NCI-H1417 (cell line): ENCODE results near the gene INKA2.

Experiments
- DNase-seq, 3 experiments: peaks; one replicate each; lab custom pipeline; 2025; lab: John Stamatoyannopoulos, UW

INKA2 gene

GRCh38 chr1:111733183-111733991 is 5.8 kb downstream of the INKA2 start:
- DNase-seq = no peak

GRCh38 chr1:111732718-111733117 is 6.5 kb downstream of the INKA2 start:
- DNase-seq = no peak

GRCh38 chr1:111731956-111732355 is 7.2 kb downstream of the INKA2 start:
- DNase-seq = no peak

DNA sequence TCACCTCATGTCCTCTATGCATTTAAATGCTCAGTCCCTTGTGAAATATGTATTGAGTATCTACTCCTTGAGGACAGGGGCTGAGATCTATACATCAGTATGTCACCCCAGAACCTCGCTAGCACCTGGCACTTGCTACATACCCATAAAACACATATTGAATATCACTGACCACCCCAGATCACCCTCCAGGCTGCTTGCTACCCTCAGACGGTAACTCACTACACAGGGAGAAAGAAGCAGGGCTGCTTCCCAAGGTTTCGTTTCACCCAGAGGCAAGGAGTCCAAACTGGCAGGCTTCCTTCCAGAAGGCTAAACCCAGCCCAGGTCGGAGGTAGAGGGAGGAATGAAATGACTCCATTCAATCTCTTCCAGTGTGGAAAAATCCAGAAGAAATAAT is 8.5 kb downstream of the INKA2 start:
- no peak for DNase-seq

DNA sequence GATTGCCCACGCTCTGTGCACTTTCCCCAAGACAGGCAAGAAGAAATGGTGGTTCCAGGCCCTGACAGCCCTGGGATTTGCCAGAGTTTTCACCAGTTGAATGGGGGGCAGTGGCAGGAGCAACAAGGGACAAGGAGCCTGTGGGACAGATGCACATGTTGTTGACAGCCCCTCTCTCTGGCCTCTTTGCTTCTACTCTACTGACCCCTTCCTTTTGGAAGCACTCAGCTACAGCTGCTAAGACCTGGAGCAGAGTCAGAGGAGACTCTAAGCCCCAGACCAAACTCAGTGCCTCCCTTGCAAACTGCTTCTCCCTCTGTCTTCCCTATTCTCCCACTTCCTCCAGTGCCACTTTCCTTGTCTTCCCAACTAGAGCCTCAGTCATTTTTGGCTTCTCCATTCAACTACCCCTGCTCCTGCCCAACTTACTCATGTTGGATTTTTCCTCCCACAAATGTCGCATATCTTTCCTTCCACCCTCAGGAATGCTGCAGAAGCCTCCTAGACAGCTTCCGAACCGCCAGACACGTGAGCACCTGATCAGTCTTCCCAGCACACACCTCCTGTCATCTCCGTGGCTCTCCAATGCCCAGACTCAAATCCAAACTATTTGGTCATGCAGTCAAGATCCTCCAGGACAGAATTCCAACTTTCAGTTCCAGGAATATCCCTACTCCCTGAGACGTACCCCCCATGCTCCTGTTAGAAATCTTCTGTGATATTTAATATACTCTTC is 9.1 kb downstream of the INKA2 start:
- no peak for DNase-seq

- no peak for DNase-seq
Observed at GRCh38 chr1:111729271-111729921, 9.8 kb downstream of the INKA2 start.

- no peak for DNase-seq
Observed at GRCh38 chr1:111727056-111727455, 12.1 kb downstream of the INKA2 start.

- no peak for DNase-seq
Observed at GRCh38 chr1:111725192-111725591, 14.0 kb downstream of the INKA2 start.

GRCh38 chr1:111723871-111724270 is 15.3 kb downstream of the INKA2 start:
- DNase-seq = no peak

DNA sequence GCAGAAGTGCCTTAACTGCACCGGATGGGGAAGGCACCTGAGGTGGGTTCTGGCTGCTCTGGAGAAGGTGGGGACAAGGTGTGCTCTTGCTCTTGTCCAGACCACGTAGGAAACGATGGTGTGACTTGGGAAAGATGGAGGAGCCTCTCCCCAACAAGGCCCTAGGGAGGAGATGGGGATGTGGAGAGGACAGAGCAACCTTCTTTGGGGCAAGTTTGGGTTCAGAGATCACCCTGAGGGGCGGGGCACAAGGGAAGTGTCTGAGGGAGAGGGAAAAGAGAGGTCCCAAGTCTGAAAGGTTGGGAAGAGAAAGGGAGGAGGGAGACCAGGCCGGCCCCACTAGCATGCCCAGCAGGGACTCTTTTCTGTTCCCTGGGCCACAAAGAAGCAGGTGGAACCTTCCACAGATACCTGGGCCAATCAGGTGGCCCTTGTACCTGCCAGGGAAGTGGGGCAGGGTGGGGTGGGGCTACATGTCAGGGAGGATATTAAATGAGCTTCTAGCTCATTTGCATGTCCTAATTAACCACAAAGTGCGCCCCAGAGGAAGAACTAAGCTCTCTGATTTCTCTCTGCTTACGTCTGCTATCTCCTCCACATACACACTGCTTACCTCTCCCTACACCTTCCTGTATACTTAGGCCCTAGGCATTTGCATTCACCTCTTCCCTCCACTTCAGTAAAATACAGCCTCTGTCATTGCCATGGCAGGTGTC is 15.9 kb downstream of the INKA2 start:
- DNase-seq = no peak

- no peak for DNase-seq
Observed at GRCh38 chr1:111720977-111721786, 18.0 kb downstream of the INKA2 start.

DNA sequence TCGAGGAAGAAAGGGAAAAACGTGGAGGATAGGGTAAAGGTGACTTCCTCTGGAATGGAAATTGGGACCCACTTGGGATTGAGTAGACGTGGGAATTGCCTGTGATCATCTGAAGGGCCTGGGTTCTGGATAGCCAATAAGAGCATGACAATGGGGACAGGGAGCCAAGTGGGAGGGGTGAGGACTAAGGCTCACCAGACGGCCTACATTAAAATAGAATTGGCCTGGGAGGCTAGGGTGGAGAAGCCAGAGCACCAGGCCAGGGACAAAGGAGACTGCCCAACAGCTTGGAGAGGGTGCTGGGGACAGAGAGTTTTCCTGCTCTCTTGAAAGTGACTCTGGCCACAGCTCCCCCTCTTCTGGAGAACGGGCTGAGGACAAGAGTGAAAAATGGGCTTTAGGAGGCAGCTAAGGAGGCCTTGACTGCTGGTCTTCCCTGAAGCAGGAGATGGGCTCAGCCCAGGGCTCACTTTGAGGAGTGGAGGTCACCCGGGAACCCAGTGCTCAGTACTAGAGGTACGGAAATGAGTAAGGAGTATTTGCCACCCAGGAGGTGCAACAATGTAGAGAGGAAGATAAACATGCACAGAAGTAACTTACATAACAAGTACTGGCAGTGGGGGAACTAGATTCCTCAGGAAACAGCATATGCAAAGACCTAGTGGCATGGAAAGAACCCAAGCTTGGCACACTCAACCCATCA is 18.8 kb downstream of the INKA2 start:
- DNase-seq = no peak

- DNase-seq = no peak
Observed at GRCh38 chr1:111719674-111720132, 19.5 kb downstream of the INKA2 start.

- no peak for DNase-seq
Observed at GRCh38 chr1:111719135-111719534, 20.1 kb downstream of the INKA2 start.

DNA sequence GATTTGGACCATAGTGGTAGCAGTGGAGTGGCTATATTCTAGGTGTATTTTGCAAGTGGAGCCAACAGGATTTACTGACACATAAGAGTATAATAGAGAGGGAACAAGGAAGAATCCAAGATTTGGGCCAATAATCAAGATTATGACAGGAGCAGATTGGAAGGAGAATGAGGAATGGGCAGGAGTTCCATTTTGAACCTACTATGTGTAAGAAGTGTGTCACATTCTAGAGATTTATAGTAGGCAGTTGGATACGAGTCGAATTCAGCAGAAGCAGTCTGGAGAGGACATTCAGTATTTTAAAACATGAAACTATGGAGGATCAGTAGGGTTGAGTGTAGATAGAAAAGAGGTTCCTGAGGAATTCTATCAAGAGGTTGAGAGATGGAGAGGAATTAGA is 21.7 kb downstream of the INKA2 start:
- no peak for DNase-seq

- peak in 1 of 3 experiments; percentile 51 for DNase-seq
Observed at GRCh38 chr1:111716333-111716732, 22.9 kb downstream of the INKA2 start.

GRCh38 chr1:111709986-111710385 is 29.2 kb downstream of the INKA2 start:
- DNase-seq = no peak

DNA sequence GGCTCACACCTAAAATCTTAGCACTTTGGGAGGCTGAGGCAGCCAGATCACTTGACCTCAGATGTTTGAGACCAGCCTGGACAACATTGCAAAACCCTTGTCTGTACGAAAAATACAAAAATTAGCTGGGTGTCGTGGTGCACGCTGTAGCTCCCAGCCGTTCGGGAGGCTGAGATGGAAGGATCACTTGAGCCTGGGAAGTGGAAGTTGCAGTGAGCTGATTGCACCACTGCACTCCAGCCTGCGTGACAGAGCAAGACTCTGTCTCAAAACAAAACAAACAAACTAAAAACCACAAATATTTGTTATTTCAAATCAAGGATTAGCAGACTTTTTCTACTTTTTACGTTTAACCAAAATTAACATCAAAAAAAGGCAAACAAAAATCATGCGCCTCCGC is 31.3 kb downstream of the INKA2 start:
- DNase-seq = no peak

GRCh38 chr1:111706921-111707320 is 32.3 kb downstream of the INKA2 start:
- DNase-seq = no peak

GRCh38 chr1:111705841-111706240 is 33.4 kb downstream of the INKA2 start:
- DNase-seq = no peak

- DNase-seq = no peak
Observed at GRCh38 chr1:111704776-111705175, 34.4 kb downstream of the INKA2 start.
